ENCODE measurements around the gene OLFML1. TPM values are rescaled to one million over a fixed set of nuclear protein-coding genes. Genes with fewer than 3 reads are reported as not detected.

The OLFML1 gene
- total RNA-seq, 1 experiment from 2014 or later, result not detected

- H2BK15ac ChIP-seq (ENCODE audit: low read depth, low read length), result no peak overlapping the region
- no peak overlapping the region for H2BK12ac ChIP-seq (ENCODE audit: insufficient read length, low read depth, low read length)
- no peak overlapping the region for H4K91ac ChIP-seq (ENCODE audit: insufficient read length, low read depth, low read length)
- H3K56ac ChIP-seq (ENCODE audit: insufficient read length, low read depth, low read length), result no peak overlapping the region
- no peak overlapping the region for H3K14ac ChIP-seq (ENCODE audit: insufficient read depth, low read length)
- no peak overlapping the region for H2BK5ac ChIP-seq (ENCODE audit: insufficient read length, low read length)
- no peak overlapping the region for H3K23ac ChIP-seq (ENCODE audit: insufficient read length, low read depth, low read length)
- H3K79me1 ChIP-seq (ENCODE audit: insufficient read depth, low read depth, low read length, poor library complexity, severe bottlenecking), result no peaks in the 10 kb centered on the region
- Mint-ChIP-seq H3K36me3 (ENCODE audit: insufficient read depth in 1 of 3, low read depth in 3 of 3) (no peaks in the 10 kb centered on the region), H3K4me3 (no peak overlapping the region), H3K4me1 (peaks cover 17 to 21% of the 10 kb centered on the region in 2 experiments), H3K27ac (no peak overlapping the region; a peak in 1 of 7 replicates), H3K9me3 (no peaks in the 10 kb centered on the region), H3K27me3 (ENCODE audit: low read depth) (peaks cover 10% of the 10 kb centered on the region)
- no peak overlapping the region for H4K8ac ChIP-seq (replicated peaks; ENCODE audit: insufficient read length, low read depth, low read length)
- no peak overlapping the region for H2BK120ac ChIP-seq (ENCODE audit: low read depth, low read length, poor library complexity, severe bottlenecking)
- H3K18ac ChIP-seq (ENCODE audit: insufficient read length, low read depth, low read length), result no peak overlapping the region
- no peak overlapping the region for H2BK20ac ChIP-seq (ENCODE audit: low read depth, low read length, poor library complexity, severe bottlenecking)
- no peak for TF ChIP-seq CTCF (conservative IDR thresholded peaks at IDR 0.05)
- no peaks in the 10 kb centered on the region for H3K27me3 ChIP-seq (ENCODE audit: insufficient read depth, low read length)
- no peak overlapping the region for H3K9ac ChIP-seq (ENCODE audit: extremely low read depth, insufficient read length, low read length)
- H3K79me2 ChIP-seq (ENCODE audit: insufficient read depth, low read length), result no peaks in the 10 kb centered on the region
- no peak for DNase-seq
- H3T11ph ChIP-seq (ENCODE audit: low read length), result no peak overlapping the region
- H3K9me3 ChIP-seq (ENCODE audit: control insufficient read depth, low read depth, low read length), result no peaks in the 10 kb centered on the region
- H2AFZ ChIP-seq (ENCODE audit: low read length), result no peak overlapping the region
- no peaks in the 10 kb centered on the region for H3K23me2 ChIP-seq (ENCODE audit: insufficient read length, low read depth, low read length, poor library complexity, severe bottlenecking)
- no peaks in the 10 kb centered on the region for H4K20me1 ChIP-seq (ENCODE audit: control insufficient read depth, insufficient read depth, insufficient read length)
- no peak overlapping the region for H2AK5ac ChIP-seq (ENCODE audit: insufficient read length, low read length)
- H3K4me2 ChIP-seq (ENCODE audit: insufficient read depth, insufficient read length, low read length), result no peak overlapping the region
- H3K27ac ChIP-seq (ENCODE audit: insufficient read length, low read depth, low read length), result no peak overlapping the region
- no peaks in the 10 kb centered on the region for H3K4me1 ChIP-seq (ENCODE audit: insufficient read depth, low read length)
- H3K4ac ChIP-seq (ENCODE audit: low read depth, low read length), result no peak overlapping the region
- no CpG with 5 or more reads among the region's 3 CpGs for WGBS (ENCODE audit: extremely low coverage, insufficient read length, low lambda C conversion rate)
- no peak overlapping the region for H4K5ac ChIP-seq (ENCODE audit: insufficient read length, low read depth, low read length)
These were observed 36.0 kb upstream of the OLFML1 start for GRCh38 chr11:7449211-7449840.
